Esophagus muscularis mucosa (tissue), 4 donors: ENCODE results near the gene KRTAP9-2.
"Not testable (repeated sequence)": the region's sequence is repeated elsewhere in the genome, so short reads cannot be mapped to it uniquely, and the experiment has no call there.

Experiments
- CTCF ChIP-seq, 3 experiments: fragments of 200-600 bp in 2 of 3; fragments of 450-650 bp in 1 of 3; sonication (generic) in 2 of 3; IDR thresholded peaks; one replicate each; pipeline ENCODE4 v1.5.1; 2017 to 2019; ENCODE audit warnings: antibody characterized with exemption in 3 of 3, mild to moderate bottlenecking in 2 of 3, moderate library complexity in 1 of 3
- EP300 ChIP-seq: sonication (generic); formaldehyde crosslinking; IDR thresholded peaks from one replicate; pipeline ENCODE4 v1.6.1; 2017; ENCODE audit warnings: antibody characterized with exemption
- POLR2AphosphoS5 ChIP-seq, 2 donors: sonication (generic); formaldehyde crosslinking; IDR thresholded peaks; one replicate each; pipeline ENCODE4 v1.6.1; 2017; ENCODE audit warnings: antibody characterized with exemption in 2 of 2

DNA sequence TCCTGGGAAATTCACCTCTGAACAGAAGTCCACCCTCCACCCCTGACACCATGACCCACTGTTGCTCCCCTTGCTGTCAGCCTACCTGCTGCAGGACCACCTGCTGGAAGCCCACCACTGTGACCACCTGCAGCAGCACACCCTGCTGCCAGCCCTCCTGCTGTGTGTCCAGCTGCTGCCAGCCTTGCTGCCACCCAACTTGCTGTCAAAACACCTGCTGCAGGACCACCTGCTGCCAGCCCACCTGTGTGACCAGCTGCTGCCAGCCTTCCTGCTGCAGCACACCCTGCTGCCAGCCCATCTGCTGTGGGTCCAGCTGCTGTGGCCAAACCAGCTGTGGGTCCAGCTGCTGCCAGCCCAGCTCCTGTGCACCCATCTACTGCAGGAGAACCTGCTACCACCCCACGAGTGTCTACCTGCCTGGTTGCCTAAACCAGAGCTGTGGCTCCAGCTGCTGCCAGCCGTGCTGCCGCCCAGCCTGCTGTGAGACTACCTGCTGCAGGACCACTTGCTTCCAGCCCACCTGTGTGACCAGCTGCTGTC lies 49.3 kb downstream of the KRTAP9-2 start, which contains the start of gene KRTAP9-7:
- not testable (repeated sequence) for TF ChIP-seq POLR2AphosphoS5 (IDR thresholded peaks at IDR 0.05); CTCF (IDR thresholded peaks at IDR 0.05); EP300
